Chondrocyte (in vitro differentiated cells): ENCODE measurements around the gene IL19. TPM values are rescaled to one million over a fixed set of nuclear protein-coding genes. Genes with fewer than 3 reads are reported as not detected.

Experiments used
- DNase-seq: peaks from one replicate; pipeline ENCODE4 v3.0.0; 2021; ENCODE audit warnings: mixed read lengths, low spot score
- H3K27ac Mint-ChIP-seq: one replicate; pipeline ENCODE4 v1.8.0; 2021; ENCODE audit warnings: mild to moderate bottlenecking, moderate library complexity, mixed read lengths; ENCODE audit not compliant: unreplicated experiment
- H3K27me3 Mint-ChIP-seq: 2 replicates; pipeline ENCODE4 v1.8.0; 2021; ENCODE audit warnings: low read depth, mixed read lengths
- H3K36me3 Mint-ChIP-seq: 2 replicates; pipeline ENCODE4 v1.8.0; 2021; ENCODE audit warnings: low read depth, mixed read lengths
- H3K4me1 Mint-ChIP-seq: 2 replicates; pipeline ENCODE4 v1.8.0; 2021; ENCODE audit warnings: low read depth, mild to moderate bottlenecking, mixed read lengths
- H3K4me3 Mint-ChIP-seq: one replicate; pipeline ENCODE4 v1.8.0; 2021; ENCODE audit warnings: mild to moderate bottlenecking, moderate library complexity, mixed read lengths; ENCODE audit not compliant: unreplicated experiment
- H3K9me3 Mint-ChIP-seq: 2 replicates; pipeline ENCODE4 v1.8.0; 2021; ENCODE audit warnings: low read depth, mixed read lengths
- total RNA-seq: library from RNA; stranded (reverse); gene quantifications from 3 replicates; pipeline ENCODE4 v1.2.1, GENCODE V29; 2021
- TF ChIP-seq, protein P1 (sequence below): fragments of 200-600 bp; sonication (generic); IDR thresholded peaks from 2 replicates; pipeline ENCODE4 v1.5.0; 2021; ENCODE audit warnings: antibody characterized with exemption, mild to moderate bottlenecking, moderate library complexity

The IL19 gene
- total RNA-seq, 1 donor from 2014 or later, result not detected

DNA sequence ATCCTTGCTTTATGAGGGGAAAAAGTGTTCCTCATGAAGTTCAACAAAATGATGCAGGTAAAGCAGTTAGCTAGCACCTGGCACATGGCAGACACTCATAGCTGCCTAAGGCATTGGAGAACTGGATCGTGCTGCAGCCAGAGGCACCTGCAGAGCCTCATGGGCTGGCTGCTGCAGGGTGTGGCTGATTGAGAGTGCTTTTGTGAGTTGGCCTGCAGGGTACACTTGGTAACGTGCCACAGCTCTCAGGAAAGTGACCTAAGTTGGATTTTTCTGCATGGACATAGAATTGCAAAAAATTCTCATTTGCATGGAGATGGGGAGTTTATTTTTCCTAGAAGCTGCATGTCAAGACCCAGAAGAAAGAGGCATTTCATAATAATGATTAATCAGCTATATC lies 63.2 kb downstream of the IL19 start:
- peaks cover 7% of the 10 kb centered on the region for H3K4me1 Mint-ChIP-seq
- H3K4me3 Mint-ChIP-seq, result no peak overlapping the region
- no peaks in the 10 kb centered on the region for H3K9me3 Mint-ChIP-seq
- no peak for DNase-seq
- H3K27me3 Mint-ChIP-seq, result peaks cover 5% of the 10 kb centered on the region
- H3K36me3 Mint-ChIP-seq, result no peaks in the 10 kb centered on the region
- H3K27ac Mint-ChIP-seq, result no peak overlapping the region
- TF ChIP-seq, protein P1, sequence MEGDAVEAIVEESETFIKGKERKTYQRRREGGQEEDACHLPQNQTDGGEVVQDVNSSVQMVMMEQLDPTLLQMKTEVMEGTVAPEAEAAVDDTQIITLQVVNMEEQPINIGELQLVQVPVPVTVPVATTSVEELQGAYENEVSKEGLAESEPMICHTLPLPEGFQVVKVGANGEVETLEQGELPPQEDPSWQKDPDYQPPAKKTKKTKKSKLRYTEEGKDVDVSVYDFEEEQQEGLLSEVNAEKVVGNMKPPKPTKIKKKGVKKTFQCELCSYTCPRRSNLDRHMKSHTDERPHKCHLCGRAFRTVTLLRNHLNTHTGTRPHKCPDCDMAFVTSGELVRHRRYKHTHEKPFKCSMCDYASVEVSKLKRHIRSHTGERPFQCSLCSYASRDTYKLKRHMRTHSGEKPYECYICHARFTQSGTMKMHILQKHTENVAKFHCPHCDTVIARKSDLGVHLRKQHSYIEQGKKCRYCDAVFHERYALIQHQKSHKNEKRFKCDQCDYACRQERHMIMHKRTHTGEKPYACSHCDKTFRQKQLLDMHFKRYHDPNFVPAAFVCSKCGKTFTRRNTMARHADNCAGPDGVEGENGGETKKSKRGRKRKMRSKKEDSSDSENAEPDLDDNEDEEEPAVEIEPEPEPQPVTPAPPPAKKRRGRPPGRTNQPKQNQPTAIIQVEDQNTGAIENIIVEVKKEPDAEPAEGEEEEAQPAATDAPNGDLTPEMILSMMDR, result no peak

DNA sequence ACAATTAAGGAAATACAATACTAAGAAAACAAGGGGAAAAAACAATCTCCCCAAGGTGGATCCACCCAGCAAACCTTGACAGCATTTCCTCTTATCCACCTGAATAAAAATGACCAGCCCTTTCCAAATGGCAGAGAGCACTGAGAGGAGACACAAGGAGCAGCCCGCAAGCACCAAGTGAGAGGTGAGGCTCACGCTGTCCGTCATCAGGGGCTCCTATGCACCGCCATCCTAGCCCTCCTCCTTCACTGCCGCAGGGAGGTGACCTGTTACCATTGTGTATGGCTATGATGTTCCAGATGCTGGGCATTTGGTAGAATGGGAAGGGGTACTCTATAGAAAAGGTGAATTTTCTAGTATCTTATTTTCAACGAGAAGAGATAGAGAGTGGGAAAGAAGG lies 63.6 kb downstream of the IL19 start:
- peaks cover 11% of the 10 kb centered on the region for H3K4me1 Mint-ChIP-seq
- no peaks in the 10 kb centered on the region for H3K9me3 Mint-ChIP-seq
- no peaks in the 10 kb centered on the region for H3K36me3 Mint-ChIP-seq
- no peak for DNase-seq
- no peak overlapping the region for H3K4me3 Mint-ChIP-seq
- H3K27me3 Mint-ChIP-seq, result peaks cover 4% of the 10 kb centered on the region
- no peak overlapping the region for H3K27ac Mint-ChIP-seq
- TF ChIP-seq, protein P1, result no peak

DNA sequence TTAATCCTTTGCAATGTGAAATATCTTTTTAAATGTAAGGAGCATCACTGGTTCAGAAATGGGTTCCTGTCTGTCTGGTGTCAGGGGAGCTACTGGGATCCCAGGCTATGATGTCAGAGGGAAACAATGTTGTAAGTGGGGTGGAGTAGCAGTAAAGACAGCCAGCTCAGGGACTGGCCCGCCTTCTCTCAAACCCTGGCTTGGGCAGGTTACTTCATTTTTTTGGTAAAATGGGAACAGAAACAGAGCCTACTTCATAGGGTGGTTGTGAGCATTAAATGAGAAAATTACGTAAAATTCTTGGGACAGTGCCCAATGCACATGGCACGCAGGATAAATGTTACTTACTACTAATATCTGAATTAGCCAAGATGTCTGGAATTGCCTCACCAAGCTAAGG lies 64.1 kb downstream of the IL19 start:
- Mint-ChIP-seq H3K27me3 (peaks cover 2% of the 10 kb centered on the region), H3K4me3 (no peak overlapping the region), H3K4me1 (peaks cover 16% of the 10 kb centered on the region), H3K9me3 (no peaks in the 10 kb centered on the region), H3K27ac (no peak overlapping the region), H3K36me3 (no peaks in the 10 kb centered on the region)
- no peak for DNase-seq
- TF ChIP-seq, protein P1, result no peak

DNA sequence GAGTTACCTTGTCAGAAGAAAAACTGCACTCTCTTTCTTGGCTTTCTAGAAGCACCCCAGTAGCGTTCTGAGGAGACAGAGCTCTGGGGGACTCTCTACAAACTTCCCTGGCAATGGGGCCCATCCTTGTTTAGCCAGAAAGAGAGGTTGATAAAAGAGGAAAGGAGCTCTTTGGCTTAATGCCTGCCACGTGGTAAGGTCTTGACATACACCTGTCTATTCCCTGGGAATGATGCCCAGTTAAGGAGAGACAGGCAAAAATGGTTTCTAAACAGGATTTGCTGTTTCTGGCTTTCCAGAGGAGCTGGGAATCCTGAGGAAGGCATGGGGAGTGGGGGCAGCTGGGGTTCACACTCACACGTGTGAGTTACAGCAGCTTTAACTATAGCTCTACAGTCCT lies 64.6 kb downstream of the IL19 start:
- TF ChIP-seq, protein P1, result no peak
- Mint-ChIP-seq H3K4me3 (no peak overlapping the region), H3K4me1 (peaks cover 21% of the 10 kb centered on the region), H3K36me3 (no peaks in the 10 kb centered on the region), H3K27me3 (peaks cover 2% of the 10 kb centered on the region), H3K27ac (no peak overlapping the region), H3K9me3 (no peaks in the 10 kb centered on the region)
- DNase-seq, result no peak

DNA sequence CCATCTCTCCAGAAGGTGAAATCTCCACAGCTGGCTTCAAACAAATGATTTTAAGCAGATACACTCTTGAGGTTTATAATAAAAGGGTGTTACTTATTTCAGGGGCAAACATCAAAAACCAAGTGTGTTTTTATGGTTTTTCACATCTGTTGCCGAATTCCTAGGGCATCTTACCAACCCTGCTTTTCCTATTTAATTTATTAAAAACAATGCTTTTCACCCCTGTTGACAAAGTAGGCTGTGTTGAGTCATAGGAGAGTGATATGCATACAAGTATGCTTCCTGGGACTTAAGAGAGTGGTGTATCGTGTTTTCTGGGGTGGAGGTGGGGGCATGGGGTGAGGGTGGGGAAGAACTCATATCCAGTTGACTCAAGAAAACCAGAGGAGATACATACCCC lies 65.5 kb downstream of the IL19 start:
- DNase-seq, result no peak
- Mint-ChIP-seq H3K36me3 (no peaks in the 10 kb centered on the region), H3K27me3 (peaks cover 2% of the 10 kb centered on the region), H3K4me1 (peaks cover 22% of the 10 kb centered on the region), H3K4me3 (no peak overlapping the region), H3K9me3 (no peaks in the 10 kb centered on the region), H3K27ac (no peak overlapping the region)
- TF ChIP-seq, protein P1, result no peak
